ENCODE results near the gene OR8D4.
"Not testable (repeated sequence)": the region's sequence is repeated elsewhere in the genome, so short reads cannot be mapped to it uniquely, and the experiment has no call there.

Gene OR8D4

DNA sequence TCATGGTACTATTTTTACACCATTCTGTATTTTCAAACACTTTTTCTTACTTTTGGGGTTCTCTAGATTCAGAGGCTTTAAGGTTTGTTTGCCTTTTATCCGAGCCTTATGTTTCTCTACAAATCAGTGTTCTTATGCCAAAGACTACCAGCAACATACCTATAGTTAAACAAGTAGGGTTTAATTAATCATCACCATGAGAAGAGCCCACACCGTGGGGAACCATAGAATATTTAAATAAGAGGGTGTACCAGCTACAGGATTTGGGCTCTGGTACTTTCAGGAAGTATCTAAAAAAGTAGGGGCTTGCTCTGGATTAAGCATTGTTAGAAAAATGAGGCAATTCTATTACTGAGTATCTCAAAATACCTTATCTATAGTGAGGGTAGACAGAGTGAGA lies 42.2 kb upstream of the OR8D4 start:
- no peak for TF ChIP-seq CSDC2 (CRISPR knock-in tag; IDR thresholded peaks at IDR 0.05)
- TF ChIP-seq, protein P1, sequence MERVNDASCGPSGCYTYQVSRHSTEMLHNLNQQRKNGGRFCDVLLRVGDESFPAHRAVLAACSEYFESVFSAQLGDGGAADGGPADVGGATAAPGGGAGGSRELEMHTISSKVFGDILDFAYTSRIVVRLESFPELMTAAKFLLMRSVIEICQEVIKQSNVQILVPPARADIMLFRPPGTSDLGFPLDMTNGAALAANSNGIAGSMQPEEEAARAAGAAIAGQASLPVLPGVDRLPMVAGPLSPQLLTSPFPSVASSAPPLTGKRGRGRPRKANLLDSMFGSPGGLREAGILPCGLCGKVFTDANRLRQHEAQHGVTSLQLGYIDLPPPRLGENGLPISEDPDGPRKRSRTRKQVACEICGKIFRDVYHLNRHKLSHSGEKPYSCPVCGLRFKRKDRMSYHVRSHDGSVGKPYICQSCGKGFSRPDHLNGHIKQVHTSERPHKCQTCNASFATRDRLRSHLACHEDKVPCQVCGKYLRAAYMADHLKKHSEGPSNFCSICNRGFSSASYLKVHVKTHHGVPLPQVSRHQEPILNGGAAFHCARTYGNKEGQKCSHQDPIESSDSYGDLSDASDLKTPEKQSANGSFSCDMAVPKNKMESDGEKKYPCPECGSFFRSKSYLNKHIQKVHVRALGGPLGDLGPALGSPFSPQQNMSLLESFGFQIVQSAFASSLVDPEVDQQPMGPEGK (CRISPR knock-in tag; IDR thresholded peaks at IDR 0.05; ENCODE audit: borderline replicate concordance): no peak
- no peak for TF ChIP-seq SNAI2 (CRISPR knock-in tag; IDR thresholded peaks at IDR 0.05)
- TF ChIP-seq ARNTL (CRISPR knock-in tag; IDR thresholded peaks at IDR 0.05; ENCODE audit: borderline replicate concordance, low read depth): no peak
- ATAC-seq: no peak

DNA sequence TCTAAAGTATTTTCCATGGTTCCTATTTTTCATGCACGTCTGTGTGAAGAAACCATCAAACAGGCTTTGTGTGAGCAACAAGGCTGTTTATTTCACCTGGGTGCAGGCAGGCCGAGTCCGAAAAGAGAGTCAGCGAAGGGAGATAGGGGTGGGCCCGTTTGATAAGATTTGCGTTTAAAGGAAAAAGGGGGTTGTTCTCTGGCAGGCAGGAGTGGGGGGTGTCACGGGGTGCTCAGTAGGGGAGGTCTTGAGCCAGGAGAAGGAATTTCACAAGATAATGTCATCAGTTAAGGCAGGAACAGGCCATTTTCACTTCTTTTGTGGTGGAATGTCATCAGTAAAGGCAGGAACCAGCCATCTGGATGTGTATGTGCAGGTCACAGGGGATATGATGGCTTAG lies 36.7 kb upstream of the OR8D4 start:
- not testable (repeated sequence) for ATAC-seq

DNA sequence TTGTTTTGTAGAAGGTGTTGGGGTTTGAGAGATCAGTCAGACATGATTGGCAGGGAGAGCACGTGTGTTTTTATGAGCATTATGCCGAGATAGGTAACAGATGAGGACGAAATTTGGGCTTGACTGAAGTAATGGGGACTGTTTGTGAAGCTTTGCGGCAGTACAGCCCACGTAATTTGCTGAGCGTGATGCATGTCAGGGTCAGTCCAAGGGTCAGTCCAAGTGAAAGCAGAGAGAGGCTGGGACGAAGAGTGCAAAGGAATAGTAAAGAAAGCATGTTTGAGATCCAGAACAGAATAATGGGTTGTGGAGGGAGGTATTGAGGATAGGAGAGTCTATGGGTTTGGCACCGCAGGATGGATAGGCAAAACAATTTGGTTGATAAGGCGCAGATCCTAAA lies 34.2 kb upstream of the OR8D4 start:
- not testable (repeated sequence) for ATAC-seq

DNA sequence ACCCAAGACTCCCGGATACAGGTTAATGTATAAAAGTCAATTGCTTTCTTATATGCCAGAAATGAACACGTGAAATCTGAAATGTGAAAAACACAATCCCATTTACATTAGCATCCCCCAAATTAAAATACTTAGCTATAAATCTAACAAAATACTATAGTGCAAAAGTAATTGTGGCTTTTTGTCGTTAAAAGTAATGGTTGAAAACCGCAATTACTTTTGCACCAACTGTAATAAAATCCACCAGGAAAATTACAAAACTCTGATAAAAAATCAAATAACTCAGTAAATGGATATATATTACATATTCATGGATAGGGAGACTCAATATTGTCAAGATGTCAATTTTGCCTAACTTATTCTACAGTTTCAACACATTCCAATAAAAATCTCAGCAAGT lies 21.1 kb upstream of the OR8D4 start:
- TF ChIP-seq RARB (CRISPR knock-in tag; IDR thresholded peaks at IDR 0.05): no peak
- TF ChIP-seq, protein P1 (CRISPR knock-in tag; IDR thresholded peaks at IDR 0.05; ENCODE audit: borderline replicate concordance): no peak
- no peak for TF ChIP-seq ZNF565 (CRISPR knock-in tag; conservative IDR thresholded peaks at IDR 0.05; ENCODE audit: low read depth)
- no peak for TF ChIP-seq ZFP3 (CRISPR knock-in tag; IDR thresholded peaks at IDR 0.05)
- TF ChIP-seq ZC3H10 (CRISPR knock-in tag; IDR thresholded peaks at IDR 0.05): no peak
- TF ChIP-seq, protein P2, sequence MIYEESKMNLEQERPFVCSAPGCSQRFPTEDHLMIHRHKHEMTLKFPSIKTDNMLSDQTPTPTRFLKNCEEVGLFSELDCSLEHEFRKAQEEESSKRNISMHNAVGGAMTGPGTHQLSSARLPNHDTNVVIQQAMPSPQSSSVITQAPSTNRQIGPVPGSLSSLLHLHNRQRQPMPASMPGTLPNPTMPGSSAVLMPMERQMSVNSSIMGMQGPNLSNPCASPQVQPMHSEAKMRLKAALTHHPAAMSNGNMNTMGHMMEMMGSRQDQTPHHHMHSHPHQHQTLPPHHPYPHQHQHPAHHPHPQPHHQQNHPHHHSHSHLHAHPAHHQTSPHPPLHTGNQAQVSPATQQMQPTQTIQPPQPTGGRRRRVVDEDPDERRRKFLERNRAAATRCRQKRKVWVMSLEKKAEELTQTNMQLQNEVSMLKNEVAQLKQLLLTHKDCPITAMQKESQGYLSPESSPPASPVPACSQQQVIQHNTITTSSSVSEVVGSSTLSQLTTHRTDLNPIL (CRISPR knock-in tag; IDR thresholded peaks at IDR 0.05; ENCODE audit: low read depth): no peak
- no peak for TF ChIP-seq ZNF8 (CRISPR knock-in tag; IDR thresholded peaks at IDR 0.05)
- no peak for TF ChIP-seq CSDC2 (CRISPR knock-in tag; IDR thresholded peaks at IDR 0.05)
- TF ChIP-seq, protein P3, sequence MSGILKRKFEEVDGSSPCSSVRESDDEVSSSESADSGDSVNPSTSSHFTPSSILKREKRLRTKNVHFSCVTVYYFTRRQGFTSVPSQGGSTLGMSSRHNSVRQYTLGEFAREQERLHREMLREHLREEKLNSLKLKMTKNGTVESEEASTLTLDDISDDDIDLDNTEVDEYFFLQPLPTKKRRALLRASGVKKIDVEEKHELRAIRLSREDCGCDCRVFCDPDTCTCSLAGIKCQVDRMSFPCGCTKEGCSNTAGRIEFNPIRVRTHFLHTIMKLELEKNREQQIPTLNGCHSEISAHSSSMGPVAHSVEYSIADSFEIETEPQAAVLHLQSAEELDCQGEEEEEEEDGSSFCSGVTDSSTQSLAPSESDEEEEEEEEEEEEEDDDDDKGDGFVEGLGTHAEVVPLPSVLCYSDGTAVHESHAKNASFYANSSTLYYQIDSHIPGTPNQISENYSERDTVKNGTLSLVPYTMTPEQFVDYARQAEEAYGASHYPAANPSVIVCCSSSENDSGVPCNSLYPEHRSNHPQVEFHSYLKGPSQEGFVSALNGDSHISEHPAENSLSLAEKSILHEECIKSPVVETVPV (CRISPR knock-in tag; IDR thresholded peaks at IDR 0.05): no peak
- TF ChIP-seq, protein P4, sequence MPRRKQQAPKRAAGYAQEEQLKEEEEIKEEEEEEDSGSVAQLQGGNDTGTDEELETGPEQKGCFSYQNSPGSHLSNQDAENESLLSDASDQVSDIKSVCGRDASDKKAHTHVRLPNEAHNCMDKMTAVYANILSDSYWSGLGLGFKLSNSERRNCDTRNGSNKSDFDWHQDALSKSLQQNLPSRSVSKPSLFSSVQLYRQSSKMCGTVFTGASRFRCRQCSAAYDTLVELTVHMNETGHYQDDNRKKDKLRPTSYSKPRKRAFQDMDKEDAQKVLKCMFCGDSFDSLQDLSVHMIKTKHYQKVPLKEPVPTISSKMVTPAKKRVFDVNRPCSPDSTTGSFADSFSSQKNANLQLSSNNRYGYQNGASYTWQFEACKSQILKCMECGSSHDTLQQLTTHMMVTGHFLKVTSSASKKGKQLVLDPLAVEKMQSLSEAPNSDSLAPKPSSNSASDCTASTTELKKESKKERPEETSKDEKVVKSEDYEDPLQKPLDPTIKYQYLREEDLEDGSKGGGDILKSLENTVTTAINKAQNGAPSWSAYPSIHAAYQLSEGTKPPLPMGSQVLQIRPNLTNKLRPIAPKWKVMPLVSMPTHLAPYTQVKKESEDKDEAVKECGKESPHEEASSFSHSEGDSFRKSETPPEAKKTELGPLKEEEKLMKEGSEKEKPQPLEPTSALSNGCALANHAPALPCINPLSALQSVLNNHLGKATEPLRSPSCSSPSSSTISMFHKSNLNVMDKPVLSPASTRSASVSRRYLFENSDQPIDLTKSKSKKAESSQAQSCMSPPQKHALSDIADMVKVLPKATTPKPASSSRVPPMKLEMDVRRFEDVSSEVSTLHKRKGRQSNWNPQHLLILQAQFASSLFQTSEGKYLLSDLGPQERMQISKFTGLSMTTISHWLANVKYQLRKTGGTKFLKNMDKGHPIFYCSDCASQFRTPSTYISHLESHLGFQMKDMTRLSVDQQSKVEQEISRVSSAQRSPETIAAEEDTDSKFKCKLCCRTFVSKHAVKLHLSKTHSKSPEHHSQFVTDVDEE (CRISPR knock-in tag; IDR thresholded peaks at IDR 0.05): no peak
- no peak for TF ChIP-seq ZNF70 (CRISPR knock-in tag; IDR thresholded peaks at IDR 0.05)
- no peak for TF ChIP-seq ESRRG (CRISPR knock-in tag; IDR thresholded peaks at IDR 0.05)
- TF ChIP-seq SNAI2 (CRISPR knock-in tag; IDR thresholded peaks at IDR 0.05): no peak
- no peak for TF ChIP-seq PPARA (CRISPR knock-in tag; IDR thresholded peaks at IDR 0.05; ENCODE audit: borderline replicate concordance)
- no peak for TF ChIP-seq TOX (CRISPR knock-in tag; IDR thresholded peaks at IDR 0.05; ENCODE audit: borderline replicate concordance)
- no peak for TF ChIP-seq BACH2 (CRISPR knock-in tag; IDR thresholded peaks at IDR 0.05; ENCODE audit: borderline replicate concordance)
- no peak for TF ChIP-seq ARNTL (CRISPR knock-in tag; IDR thresholded peaks at IDR 0.05; ENCODE audit: borderline replicate concordance, low read depth)
- no peak for ATAC-seq

DNA sequence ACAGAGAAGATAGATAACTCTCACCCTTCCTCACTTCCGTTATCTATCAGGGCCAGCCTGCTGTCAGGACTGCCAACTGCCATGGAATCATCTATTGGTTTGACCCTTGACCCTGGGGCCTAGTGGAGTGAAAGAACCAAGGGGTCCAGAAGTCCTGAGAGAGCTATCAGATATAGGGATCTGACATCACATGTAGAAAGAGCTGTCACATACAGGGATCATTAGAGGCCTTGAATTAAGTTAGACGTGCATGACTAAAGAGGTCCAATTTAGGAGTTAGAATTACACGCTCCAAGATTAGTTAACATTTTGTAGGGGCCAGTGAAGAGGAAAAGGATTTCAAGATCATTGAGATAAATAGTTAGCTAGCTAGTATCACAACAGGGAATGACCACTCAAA lies 16.4 kb upstream of the OR8D4 start, which contains the start of gene TMEM225:
Gene TMEM225, minus strand, starts transcription at position 101 of the 400 bp plus-strand sequence. CDS start 245 bp downstream, outside the sequence.
- no peak for ATAC-seq
- TF ChIP-seq RARB (CRISPR knock-in tag; IDR thresholded peaks at IDR 0.05): no peak
- no peak for TF ChIP-seq ZNF8 (CRISPR knock-in tag; IDR thresholded peaks at IDR 0.05)
- TF ChIP-seq, protein P2 (CRISPR knock-in tag; IDR thresholded peaks at IDR 0.05; ENCODE audit: low read depth): no peak
- TF ChIP-seq, protein P5, sequence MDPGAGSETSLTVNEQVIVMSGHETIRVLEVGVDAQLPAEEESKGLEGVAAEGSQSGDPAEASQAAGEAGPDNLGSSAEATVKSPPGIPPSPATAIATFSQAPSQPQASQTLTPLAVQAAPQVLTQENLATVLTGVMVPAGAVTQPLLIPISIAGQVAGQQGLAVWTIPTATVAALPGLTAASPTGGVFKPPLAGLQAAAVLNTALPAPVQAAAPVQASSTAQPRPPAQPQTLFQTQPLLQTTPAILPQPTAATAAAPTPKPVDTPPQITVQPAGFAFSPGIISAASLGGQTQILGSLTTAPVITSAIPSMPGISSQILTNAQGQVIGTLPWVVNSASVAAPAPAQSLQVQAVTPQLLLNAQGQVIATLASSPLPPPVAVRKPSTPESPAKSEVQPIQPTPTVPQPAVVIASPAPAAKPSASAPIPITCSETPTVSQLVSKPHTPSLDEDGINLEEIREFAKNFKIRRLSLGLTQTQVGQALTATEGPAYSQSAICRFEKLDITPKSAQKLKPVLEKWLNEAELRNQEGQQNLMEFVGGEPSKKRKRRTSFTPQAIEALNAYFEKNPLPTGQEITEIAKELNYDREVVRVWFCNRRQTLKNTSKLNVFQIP (CRISPR knock-in tag; IDR thresholded peaks at IDR 0.05; ENCODE audit: borderline replicate concordance, low read depth): no peak
- TF ChIP-seq ZNF565 (CRISPR knock-in tag; conservative IDR thresholded peaks at IDR 0.05; ENCODE audit: low read depth): no peak
- no peak for TF ChIP-seq ARNTL (CRISPR knock-in tag; IDR thresholded peaks at IDR 0.05; ENCODE audit: borderline replicate concordance, low read depth)
- no peak for TF ChIP-seq TCF4 (CRISPR knock-in tag; IDR thresholded peaks at IDR 0.05; ENCODE audit: borderline replicate concordance)
- TF ChIP-seq ESRRG (CRISPR knock-in tag; IDR thresholded peaks at IDR 0.05): no peak
- no peak for TF ChIP-seq PPARA (CRISPR knock-in tag; IDR thresholded peaks at IDR 0.05; ENCODE audit: borderline replicate concordance)
- no peak for TF ChIP-seq SNAI2 (CRISPR knock-in tag; IDR thresholded peaks at IDR 0.05)
- TF ChIP-seq ZC3H10 (CRISPR knock-in tag; IDR thresholded peaks at IDR 0.05): no peak

Measured in SK-N-SH treated with all-trans-retinoic acid at 6 μM for 48 hours (cell line).